Hepatic stellate cell (primary cell): ENCODE results near the gene GTPBP6.
"Not testable (repeated sequence)": the region's sequence is repeated elsewhere in the genome, so short reads cannot be mapped to it uniquely, and the experiment has no call there.

Source experiments
- DNase-seq: peaks from one replicate; pipeline ENCODE4 v3.0.0; 2011; ENCODE audit warnings: low spot score

Gene GTPBP6

GRCh38 chrX:335758-336155 lies 17.2 kb upstream of the GTPBP6 start:
- DNase-seq, result no peak

GRCh38 chrX:334971-335757 lies 16.6 kb upstream of the GTPBP6 start:
- no peak for DNase-seq

DNA sequence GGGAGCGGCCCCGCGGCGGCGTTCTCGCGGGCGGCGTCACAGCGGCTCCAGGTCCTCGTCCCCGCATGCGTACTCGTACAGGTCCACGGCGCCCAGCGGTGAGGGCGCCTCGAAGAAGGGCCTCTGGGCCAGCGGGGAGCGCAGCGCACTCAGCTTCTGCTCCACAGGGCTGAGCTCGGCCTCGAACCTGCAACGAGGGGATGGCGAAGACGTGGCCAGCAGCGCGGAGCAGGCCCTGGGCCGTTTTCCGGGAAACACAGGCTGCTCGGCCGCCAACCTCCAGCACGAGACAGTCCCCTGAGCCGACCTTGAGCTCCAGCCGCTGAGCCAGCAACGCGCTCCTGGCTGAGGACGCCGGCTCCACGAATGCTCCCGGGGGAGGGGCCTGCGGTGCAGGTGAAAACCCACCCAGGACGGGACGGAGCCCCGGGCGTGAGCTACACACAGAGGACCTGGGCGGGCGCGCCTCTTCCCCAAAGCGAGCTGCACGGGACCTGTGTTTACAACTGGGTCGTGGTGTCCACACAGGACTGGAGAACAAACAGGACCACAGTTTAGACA lies 15.8 kb upstream of the GTPBP6 start:
- no peak for DNase-seq

DNA sequence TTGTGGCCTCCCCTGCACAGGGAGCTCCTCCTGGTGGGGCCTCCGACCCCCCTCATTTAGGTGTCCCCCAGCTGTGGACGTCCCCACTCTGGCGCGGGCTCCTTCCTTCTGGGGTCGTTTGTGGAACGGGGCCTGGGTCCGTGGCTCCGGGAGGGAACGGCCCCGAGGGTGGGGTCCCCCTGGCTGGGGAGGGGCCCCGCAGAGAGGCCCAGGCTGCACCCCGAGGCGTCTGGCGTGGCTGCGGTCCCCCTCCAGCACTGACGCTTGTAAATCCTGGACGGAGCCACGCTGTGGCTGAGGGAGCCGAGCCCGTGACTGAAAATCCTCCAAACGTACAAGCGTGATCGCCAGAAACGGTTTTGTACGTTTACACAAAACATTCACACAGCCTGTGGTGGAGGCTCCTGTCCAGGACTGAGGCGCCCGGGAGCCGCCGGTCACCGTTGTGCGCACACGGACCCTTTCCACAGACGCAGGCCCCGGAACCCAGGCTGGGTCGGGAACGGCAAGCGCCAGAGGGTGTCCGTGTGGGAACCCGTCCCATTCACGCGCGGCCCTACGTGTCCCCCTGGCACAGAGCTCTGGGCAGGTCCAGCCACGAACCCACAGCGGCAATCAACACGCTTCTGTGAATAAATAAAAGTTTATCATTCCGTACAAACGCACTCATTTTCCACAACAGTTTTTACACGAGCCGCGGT lies 15.2 kb upstream of the GTPBP6 start:
- no peak for DNase-seq

DNA sequence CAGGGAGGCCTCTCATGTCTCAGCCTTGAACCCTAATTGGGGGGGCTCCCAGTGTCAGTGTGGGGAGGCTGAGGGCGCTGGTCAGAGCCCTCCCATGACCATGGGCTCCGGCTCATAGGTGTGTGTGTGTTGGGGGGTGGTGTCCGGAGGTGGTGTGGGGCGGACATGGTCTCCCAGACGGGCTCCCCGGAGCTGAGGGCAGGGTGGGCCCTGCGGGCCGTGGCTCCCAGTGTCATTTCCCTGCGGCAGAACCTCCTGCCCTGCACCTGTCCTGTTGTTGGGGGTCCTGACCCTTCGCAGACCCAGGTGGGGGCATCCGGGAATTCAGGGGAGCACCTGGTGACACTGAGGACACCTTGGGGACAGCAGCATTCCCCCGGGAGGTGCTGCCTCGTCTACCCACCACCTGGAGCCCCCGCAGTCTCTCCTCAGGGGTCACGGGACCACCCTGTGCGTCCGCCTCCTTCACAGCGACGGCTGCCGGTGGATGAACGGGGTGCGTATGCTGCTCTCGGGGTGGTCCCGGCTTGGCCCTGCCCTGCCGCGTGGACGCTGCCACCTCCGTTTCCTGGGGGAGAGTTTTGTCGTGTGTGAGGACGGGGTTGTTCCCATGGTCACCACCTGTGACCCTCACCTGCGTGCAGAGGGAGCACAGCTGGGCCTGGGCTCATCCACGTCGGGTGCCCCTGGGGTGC lies 14.5 kb upstream of the GTPBP6 start:
- no peak for DNase-seq

- DNase-seq, result no peak
Observed at GRCh38 chrX:332496-332860, 13.9 kb upstream of the GTPBP6 start.

GRCh38 chrX:331825-332495 lies 13.4 kb upstream of the GTPBP6 start:
- DNase-seq, result no peak

GRCh38 chrX:331151-331824 lies 12.7 kb upstream of the GTPBP6 start:
- peak; percentile 77 for DNase-seq

- no peak for DNase-seq
Observed at GRCh38 chrX:330726-331150, 12.1 kb upstream of the GTPBP6 start.

DNA sequence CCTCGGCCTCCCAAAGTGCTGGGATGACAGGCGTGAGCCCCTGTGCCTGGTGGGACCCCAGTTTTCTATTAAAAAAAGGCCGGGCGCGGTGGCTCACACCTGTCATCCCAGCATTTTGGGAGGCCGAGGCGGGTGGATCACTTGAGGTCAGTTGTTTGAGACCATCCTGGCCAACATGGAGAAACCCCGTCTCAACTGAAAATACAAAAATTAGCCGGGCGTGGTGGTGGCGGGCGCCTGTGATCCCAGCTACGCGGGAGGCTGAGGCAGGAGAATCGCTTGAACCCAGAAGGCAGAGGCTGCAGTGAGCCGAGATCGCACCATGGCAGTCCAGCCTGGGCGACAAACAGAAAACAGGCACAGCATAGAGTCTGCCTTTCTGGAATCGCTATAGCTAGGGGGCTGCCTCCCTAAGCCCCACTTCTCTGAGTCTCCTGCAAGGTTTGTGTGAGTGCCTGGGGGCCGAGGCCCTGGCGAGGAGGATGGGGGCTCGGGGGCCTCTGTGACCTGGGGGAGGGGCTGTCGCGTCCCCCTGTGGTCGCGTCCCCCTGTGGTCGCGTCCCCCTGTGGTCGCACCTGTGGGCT lies 11.6 kb upstream of the GTPBP6 start:
- DNase-seq, result not testable (repeated sequence)

DNA sequence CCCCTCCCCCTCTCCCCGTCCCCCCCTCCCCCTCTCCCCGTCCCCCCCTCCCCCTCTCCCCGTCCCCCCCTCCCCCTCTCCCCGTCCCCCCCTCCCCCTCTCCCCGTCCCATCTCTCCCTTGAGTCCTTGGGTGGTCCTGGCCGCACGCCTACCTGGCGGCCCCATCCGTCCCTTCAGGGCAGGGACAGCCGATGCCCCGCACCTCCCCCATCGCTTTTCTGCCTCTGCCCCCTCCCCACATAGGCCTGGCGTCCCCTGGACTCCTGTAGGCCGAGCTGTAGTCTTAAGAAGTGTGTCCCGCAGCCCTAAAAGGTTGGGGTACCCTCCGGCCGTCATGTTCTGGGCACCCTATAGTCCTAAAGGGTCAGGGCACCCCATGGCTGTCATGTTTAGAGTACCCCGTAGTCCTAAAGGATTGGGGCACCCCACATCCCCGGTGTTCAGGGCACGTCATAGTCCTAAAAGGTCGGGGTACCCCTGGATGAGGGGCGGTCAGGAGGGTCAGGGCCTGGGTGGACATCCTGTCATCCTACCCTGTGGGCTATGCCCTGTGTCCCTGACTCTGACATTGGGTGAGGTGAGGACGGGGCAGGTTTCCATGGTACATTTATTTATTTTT lies 10.8 kb upstream of the GTPBP6 start:
- no peak for DNase-seq

GRCh38 chrX:327660-328126 lies 9.1 kb upstream of the GTPBP6 start:
- no peak for DNase-seq

DNA sequence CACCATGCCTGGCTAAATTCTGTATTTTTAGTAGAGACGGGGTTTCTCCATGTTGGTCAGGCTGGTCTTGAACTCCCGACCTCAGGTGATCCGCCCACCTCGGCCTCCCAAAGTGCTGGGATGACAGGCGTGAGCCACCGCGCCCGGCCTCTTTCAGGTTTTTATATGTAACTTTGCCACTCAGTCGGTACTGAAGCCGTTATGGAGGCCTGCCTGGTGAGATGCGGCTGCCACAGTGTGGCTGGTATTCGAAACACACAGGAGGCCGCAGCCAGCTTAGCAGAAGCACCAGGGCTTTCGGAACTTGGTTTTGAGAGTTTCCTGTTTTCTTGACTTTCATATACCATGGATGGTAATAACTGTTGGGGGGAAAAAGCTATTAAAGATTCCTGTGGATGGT lies 6.1 kb upstream of the GTPBP6 start:
- DNase-seq, result not testable (repeated sequence)

DNA sequence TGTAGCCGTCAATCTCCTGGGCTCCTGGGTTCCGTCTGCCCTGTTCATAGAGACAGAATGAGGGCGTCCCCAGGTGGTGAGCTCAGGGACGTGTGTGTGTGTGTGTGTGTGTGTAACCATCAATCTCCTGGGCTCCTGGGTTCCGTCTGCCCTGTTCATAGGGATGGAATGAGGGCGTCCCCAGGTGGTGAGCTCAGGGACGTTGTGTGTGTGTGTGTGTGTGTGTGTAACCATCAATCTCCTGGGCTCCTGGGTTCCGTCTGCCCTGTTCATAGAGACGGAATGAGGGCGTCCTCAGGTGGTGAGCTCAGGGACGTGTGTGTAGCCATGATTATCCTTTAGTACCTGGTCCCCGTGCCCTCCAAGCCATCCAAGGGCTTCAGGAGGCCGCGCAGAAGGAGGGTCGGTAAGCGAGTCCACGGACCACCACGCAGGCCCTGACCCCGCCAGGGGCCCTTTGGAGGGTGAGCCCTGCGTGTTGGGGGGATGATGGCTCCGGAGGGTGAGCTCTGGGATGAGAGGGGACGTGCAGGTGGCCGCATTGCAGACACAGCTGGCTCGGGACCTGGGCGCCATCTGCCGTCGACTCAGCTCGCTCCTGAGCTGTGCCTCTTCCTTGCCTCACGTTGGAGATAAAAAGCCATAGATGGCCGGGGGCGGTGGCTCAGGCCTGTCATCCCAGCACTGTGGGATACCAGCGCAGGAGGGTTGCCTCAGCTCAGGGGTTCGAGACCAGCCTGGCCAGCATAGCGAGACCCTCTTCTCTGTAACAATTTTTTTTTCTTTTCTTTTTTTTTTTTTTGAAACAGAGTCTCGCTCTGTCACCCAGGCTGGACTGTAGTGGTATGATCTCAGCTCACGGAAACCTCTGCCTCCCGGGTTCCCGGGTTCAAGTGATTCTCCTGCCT lies 5.4 kb upstream of the GTPBP6 start:
- DNase-seq, result no peak

DNA sequence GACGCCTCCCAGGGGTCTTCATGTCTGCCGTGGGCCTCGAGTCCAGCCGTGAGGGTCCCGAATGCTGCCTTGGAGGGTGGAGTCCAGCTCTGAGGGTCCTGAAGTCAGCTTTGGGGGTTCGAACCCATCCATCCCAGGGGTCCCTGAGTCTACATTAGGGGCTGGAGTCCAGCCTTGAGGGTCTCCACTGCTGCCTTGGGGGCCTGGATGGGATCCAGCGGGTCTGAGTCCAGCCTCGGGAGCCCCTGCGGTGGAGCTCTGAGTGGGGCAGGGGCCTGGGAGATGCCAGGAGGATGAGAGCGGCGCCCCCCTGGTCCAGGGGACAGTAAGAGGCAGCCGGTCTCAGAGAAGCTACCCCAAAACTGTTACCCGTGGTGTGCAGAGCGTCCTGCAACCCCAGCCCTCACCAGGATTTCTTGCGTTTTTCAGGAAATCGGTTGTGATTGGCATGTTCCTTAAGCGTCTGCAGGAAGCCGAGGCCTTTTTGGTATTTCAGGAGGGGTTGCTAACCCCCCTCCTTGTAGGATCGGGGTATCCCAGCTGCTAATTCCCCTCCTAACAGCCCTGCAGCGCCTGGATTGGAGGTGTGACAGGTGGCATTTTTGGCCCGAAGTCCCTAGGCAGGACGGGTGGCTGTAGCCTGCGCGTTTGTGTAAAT lies 1.7 kb upstream of the GTPBP6 start:
- DNase-seq, result no peak

DNA sequence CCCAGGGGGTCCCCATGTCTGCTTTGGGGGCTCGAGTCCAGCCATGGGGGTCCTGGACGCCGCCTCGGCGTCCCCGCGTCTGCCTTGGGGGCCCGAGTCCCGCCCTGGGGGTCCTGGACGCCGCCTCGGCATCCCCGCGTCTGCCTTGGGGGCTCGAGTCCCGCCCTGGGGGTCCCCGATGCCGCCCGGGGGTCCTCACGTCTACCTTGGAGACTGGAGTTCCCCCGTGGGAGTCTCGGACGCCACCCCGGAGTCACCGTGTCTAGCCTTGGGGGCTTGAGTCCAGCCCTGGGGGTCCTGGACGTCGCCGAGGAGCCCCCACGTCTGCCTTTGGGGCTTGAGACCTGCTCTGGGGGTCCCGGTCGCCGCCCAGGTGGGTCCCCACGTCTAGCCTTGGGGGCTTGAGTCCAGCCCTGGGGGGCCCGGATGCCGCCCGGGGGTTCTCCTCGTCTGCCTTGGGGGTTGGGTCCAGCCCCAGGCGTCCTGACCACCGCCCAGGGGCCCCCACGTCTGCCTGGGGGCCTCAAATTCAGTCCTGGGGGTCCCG lies 1.1 kb upstream of the GTPBP6 start:
- no peak for DNase-seq

DNA sequence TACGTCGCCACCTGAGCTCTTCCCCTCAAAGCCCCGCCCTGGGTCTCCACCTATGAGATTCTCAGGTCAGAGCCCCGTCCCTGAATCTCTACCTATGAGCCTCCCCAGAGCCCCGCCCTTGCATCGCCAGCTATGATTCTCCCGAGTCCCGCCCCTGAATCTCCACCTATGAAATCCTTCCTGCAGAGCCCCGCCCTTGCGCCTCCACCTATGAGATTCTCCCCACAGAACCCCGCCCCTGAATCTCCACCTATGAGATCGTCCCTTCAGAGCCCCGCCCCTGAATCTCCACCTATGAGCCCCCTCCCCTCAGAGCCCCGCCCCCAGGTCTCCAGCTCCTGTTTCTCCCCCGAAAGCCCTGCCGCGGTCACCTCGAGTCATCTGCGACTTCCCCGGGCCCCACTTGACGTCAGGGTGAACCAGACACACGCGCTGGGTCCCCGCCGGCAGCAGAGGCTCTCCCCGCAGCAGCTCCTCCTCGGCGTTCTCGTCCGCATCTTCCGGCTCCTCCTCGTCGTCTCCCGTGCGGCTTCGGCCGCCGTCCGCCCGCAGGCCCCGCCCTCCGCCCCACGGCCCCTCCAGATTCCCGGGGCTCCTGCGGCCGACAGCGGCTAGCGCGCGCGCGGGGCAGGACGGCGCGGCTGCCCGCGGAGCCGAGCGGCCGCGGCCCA lies 393 bp downstream of the GTPBP6 start:
- DNase-seq, result peak; percentile 99

GRCh38 chrX:317424-318067 lies 1.1 kb downstream of the GTPBP6 start:
- DNase-seq, result peak; percentile 89
